NCI-H69 (cell line): Measurements from ENCODE around the gene NR5A2.

Experiments used
- DNase-seq: peaks from one replicate; lab custom pipeline; 2025; lab: John Stamatoyannopoulos, UW

NR5A2 gene

GRCh38 chr1:200128944-200129879, 101.7 kb downstream of the NR5A2 start:
- DNase-seq = peak; percentile 88

GRCh38 chr1:200130552-200130951, 103.0 kb downstream of the NR5A2 start:
- peak; percentile 59 for DNase-seq

GRCh38 chr1:200131551-200132125, 104.1 kb downstream of the NR5A2 start:
- DNase-seq = no peak

GRCh38 chr1:200133123-200133522, 105.6 kb downstream of the NR5A2 start:
- no peak for DNase-seq

GRCh38 chr1:200134116-200134515, 106.6 kb downstream of the NR5A2 start:
- DNase-seq = no peak

- DNase-seq = no peak
Measured at GRCh38 chr1:200136384-200136783, 108.9 kb downstream of the NR5A2 start.

GRCh38 chr1:200139661-200140250, 112.2 kb downstream of the NR5A2 start:
- peak; percentile 86 for DNase-seq

GRCh38 chr1:200143347-200143746, 115.8 kb downstream of the NR5A2 start:
- DNase-seq = no peak

GRCh38 chr1:200146100-200146499, 118.6 kb downstream of the NR5A2 start:
- DNase-seq = no peak

- no peak for DNase-seq
Measured at GRCh38 chr1:200147094-200147493, 119.6 kb downstream of the NR5A2 start.

GRCh38 chr1:200147742-200148141, 120.2 kb downstream of the NR5A2 start:
- DNase-seq = no peak

GRCh38 chr1:200150006-200150405, 122.5 kb downstream of the NR5A2 start:
- no peak for DNase-seq

GRCh38 chr1:200150721-200151120, 123.2 kb downstream of the NR5A2 start:
- DNase-seq = peak; percentile 88

GRCh38 chr1:200152336-200152735, 124.8 kb downstream of the NR5A2 start:
- no peak for DNase-seq

GRCh38 chr1:200153277-200154055, 126.0 kb downstream of the NR5A2 start:
- DNase-seq = peak; percentile 94

GRCh38 chr1:200154069-200154767, 126.7 kb downstream of the NR5A2 start:
- peak; percentile 63 for DNase-seq

GRCh38 chr1:200157715-200158114, 130.2 kb downstream of the NR5A2 start:
- no peak for DNase-seq

GRCh38 chr1:200161801-200162200, 134.3 kb downstream of the NR5A2 start:
- DNase-seq = peak; percentile 85

GRCh38 chr1:200162258-200162657, 134.7 kb downstream of the NR5A2 start:
- no peak for DNase-seq

- no peak for DNase-seq
Measured at GRCh38 chr1:200162877-200163276, 135.4 kb downstream of the NR5A2 start.

GRCh38 chr1:200163911-200164310, 136.4 kb downstream of the NR5A2 start:
- DNase-seq = no peak
